Cardiac fibroblast (primary cell): Measurements from ENCODE around the gene ISM2.

Experiments used
- DNase-seq, 2 donors: peaks; one replicate each; pipeline versions ENCODE4 v3.0.0 to v3.0.0-alpha.2; 2010; ENCODE audit warnings: low read depth in 2 of 2
- H3K4me3 ChIP-seq, 2 donors: replicated peaks in 1 of 2; 1 replicate in 1 of 2; 2 replicates in 1 of 2; pipeline ENCODE4 v1.5.1; 2011; ENCODE audit warnings: low read depth in 2 of 2, low read length in 2 of 2, mild to moderate bottlenecking in 2 of 2, moderate library complexity in 1 of 2
- TF ChIP-seq, protein P1 (sequence below): IDR thresholded peaks from one replicate; pipeline ENCODE4 v1.5.1; 2011; ENCODE audit warnings: low read depth, mild to moderate bottlenecking, low read length, inconsistent platforms

Gene ISM2

DNA sequence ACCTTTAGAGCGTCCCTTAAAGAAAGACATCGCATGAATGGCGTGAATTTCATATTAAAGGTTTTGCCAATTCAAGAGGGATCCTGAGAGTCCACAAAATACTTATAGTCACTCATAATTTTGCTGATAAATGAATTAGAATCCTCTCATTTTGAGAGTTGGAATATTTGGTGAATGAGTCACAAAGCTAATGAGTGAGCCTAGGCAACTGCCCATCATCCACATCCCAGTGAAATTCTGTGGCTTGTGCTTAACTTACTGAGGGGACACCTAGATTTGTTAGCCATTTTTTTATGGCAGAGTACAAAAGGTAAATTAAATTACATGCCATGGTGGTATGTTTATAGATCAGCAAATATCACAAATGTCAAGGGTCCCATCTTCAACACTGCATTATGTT is 62.6 kb downstream of the ISM2 start:
- DNase-seq: no peak
- no peak overlapping the region for H3K4me3 ChIP-seq
- TF ChIP-seq, protein P1, sequence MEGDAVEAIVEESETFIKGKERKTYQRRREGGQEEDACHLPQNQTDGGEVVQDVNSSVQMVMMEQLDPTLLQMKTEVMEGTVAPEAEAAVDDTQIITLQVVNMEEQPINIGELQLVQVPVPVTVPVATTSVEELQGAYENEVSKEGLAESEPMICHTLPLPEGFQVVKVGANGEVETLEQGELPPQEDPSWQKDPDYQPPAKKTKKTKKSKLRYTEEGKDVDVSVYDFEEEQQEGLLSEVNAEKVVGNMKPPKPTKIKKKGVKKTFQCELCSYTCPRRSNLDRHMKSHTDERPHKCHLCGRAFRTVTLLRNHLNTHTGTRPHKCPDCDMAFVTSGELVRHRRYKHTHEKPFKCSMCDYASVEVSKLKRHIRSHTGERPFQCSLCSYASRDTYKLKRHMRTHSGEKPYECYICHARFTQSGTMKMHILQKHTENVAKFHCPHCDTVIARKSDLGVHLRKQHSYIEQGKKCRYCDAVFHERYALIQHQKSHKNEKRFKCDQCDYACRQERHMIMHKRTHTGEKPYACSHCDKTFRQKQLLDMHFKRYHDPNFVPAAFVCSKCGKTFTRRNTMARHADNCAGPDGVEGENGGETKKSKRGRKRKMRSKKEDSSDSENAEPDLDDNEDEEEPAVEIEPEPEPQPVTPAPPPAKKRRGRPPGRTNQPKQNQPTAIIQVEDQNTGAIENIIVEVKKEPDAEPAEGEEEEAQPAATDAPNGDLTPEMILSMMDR: no peak

DNA sequence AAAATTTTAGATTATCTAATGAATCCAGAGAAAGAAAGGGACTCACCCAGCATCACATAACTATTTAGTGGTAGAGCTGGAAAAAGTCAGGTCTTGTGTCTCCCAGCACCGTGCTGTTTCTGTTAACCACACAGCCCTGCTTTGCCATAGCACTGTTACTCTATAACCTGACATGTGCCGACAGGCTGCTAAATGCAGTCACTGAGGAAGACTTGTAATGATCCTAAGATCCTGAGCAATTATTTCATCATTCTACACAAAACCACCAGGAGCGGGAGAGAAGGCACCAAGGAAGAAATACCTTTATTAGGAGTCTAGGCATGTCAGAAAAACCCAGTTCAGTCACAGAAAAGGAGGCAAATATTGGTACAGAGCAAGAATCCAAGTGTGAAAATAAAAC is 72.2 kb downstream of the ISM2 start:
- TF ChIP-seq, protein P1: no peak
- DNase-seq: no peak
- no peak overlapping the region for H3K4me3 ChIP-seq

DNA sequence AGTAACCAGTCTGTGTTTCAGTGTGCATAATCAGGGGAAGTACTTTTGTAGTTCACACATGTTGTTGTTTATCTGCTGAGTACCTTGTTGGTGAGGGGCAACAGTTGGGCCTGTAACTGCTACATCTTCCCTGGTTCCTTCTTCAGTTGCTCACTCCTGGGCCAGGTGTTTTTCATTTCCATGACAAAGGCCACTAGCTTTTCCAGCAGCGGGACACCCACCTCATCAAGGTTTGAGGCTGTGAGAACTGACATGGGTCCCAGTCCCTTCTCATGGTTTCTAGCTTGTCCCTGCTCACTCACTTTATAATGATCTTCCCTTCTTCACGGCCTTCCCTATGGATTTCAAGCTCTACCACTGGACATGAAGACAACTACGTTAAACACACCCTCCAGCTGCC is 73.8 kb downstream of the ISM2 start:
- no peak for DNase-seq
- H3K4me3 ChIP-seq: no peak overlapping the region
- TF ChIP-seq, protein P1: no peak
